T-helper 2 cell (primary cell): Measurements from ENCODE around the gene HGFAC.

Experiments used
- DNase-seq, 5 experiments: peaks; one replicate each; pipeline versions ENCODE4 v3.0.0 to v3.0.0-alpha.2; 2012 to 2022

HGFAC gene

GRCh38 chr4:3476341-3476747 is 34.6 kb downstream of the HGFAC start:
- DNase-seq = no peak

GRCh38 chr4:3476936-3477749 is 35.4 kb downstream of the HGFAC start:
- no peak for DNase-seq

- no peak for DNase-seq
Measured at GRCh38 chr4:3477750-3478430, 36.1 kb downstream of the HGFAC start.

- DNase-seq = no peak
Measured at GRCh38 chr4:3478446-3479357, 36.9 kb downstream of the HGFAC start.

- no peak for DNase-seq
Measured at GRCh38 chr4:3479358-3480101, 37.8 kb downstream of the HGFAC start.

- peak; percentile 29 to 64 (median 57) for DNase-seq
Measured at GRCh38 chr4:3480528-3481112, 38.9 kb downstream of the HGFAC start.

GRCh38 chr4:3481113-3481531 is 39.4 kb downstream of the HGFAC start:
- no peak for DNase-seq

GRCh38 chr4:3481783-3482393 is 40.1 kb downstream of the HGFAC start:
- no peak for DNase-seq

GRCh38 chr4:3482707-3483106 is 40.9 kb downstream of the HGFAC start:
- DNase-seq = no peak

- no peak for DNase-seq
Measured at GRCh38 chr4:3483471-3483921, 41.7 kb downstream of the HGFAC start.

GRCh38 chr4:3484057-3484973 is 42.5 kb downstream of the HGFAC start:
- DNase-seq = no peak

GRCh38 chr4:3485011-3485791 is 43.4 kb downstream of the HGFAC start:
- DNase-seq = no peak

- DNase-seq = no peak
Measured at GRCh38 chr4:3485886-3486540, 44.2 kb downstream of the HGFAC start.

- no peak for DNase-seq
Measured at GRCh38 chr4:3486541-3487540, 45.1 kb downstream of the HGFAC start.

GRCh38 chr4:3487861-3488260 is 46.1 kb downstream of the HGFAC start:
- DNase-seq = no peak

- DNase-seq = no peak
Measured at GRCh38 chr4:3488820-3489219, 47.1 kb downstream of the HGFAC start.

- no peak for DNase-seq
Measured at GRCh38 chr4:3489451-3489962, 47.7 kb downstream of the HGFAC start.
